NCI-H748 (cell line): Measurements from ENCODE around the gene EFCAB5.
"Not testable (repeated sequence)": the region's sequence is repeated elsewhere in the genome, so short reads cannot be mapped to it uniquely, and the experiment has no call there.

ENCODE experiments used
- DNase-seq: peaks from one replicate; lab custom pipeline; 2025; ENCODE audit not compliant: unreplicated experiment; lab: John Stamatoyannopoulos, UW

EFCAB5 gene

GRCh38 chr17:30091771-30092170 is 150.3 kb downstream of the EFCAB5 start:
- DNase-seq: no peak

GRCh38 chr17:30092886-30093285 is 151.5 kb downstream of the EFCAB5 start:
- no peak for DNase-seq

- DNase-seq: peak; percentile 64
These were observed 152.2 kb downstream of the EFCAB5 start for GRCh38 chr17:30093463-30094147.

- DNase-seq: peak; percentile 43
These were observed 154.2 kb downstream of the EFCAB5 start for GRCh38 chr17:30095507-30096244.

GRCh38 chr17:30101686-30102390 is 160.4 kb downstream of the EFCAB5 start:
- DNase-seq: no peak

- DNase-seq: no peak
These were observed 162.5 kb downstream of the EFCAB5 start for GRCh38 chr17:30103921-30104320.

- DNase-seq: peak; percentile 99
These were observed 163.3 kb downstream of the EFCAB5 start for GRCh38 chr17:30104575-30105339.

- no peak for DNase-seq
These were observed 171.4 kb downstream of the EFCAB5 start for GRCh38 chr17:30112794-30113193.

- peak; percentile 53 for DNase-seq
These were observed 171.8 kb downstream of the EFCAB5 start for GRCh38 chr17:30113213-30113612.

- DNase-seq: no peak
These were observed 174.9 kb downstream of the EFCAB5 start for GRCh38 chr17:30116345-30116660.

- DNase-seq: peak; percentile 96
These were observed 175.5 kb downstream of the EFCAB5 start, which contains the start of gene NSRP1 for GRCh38 chr17:30116661-30117551. Gene NSRP1, plus strand, starts transcription at chr17:30116816. Its CDS starts 28 bp downstream, at chr17:30116844.

- no peak for DNase-seq
These were observed 176.2 kb downstream of the EFCAB5 start for GRCh38 chr17:30117675-30118081.

- DNase-seq: not testable (repeated sequence)
These were observed 177.2 kb downstream of the EFCAB5 start for GRCh38 chr17:30118635-30119034.

GRCh38 chr17:30124273-30124796 is 182.9 kb downstream of the EFCAB5 start:
- no peak for DNase-seq

- DNase-seq: no peak
These were observed 188.7 kb downstream of the EFCAB5 start for GRCh38 chr17:30130121-30130520.

GRCh38 chr17:30132615-30133014 is 191.2 kb downstream of the EFCAB5 start:
- no peak for DNase-seq

- no peak for DNase-seq
These were observed 191.8 kb downstream of the EFCAB5 start for GRCh38 chr17:30133197-30133596.

- no peak for DNase-seq
These were observed 193.1 kb downstream of the EFCAB5 start for GRCh38 chr17:30134551-30134950.

- no peak for DNase-seq
These were observed 195.7 kb downstream of the EFCAB5 start for GRCh38 chr17:30137158-30137557.

GRCh38 chr17:30147860-30148259 is 206.4 kb downstream of the EFCAB5 start:
- not testable (repeated sequence) for DNase-seq
